Parathyroid adenoma (tissue), 2 donors: ENCODE data around the gene GLCE.

Experiments used
- H2AFZ ChIP-seq: fragments of 300-600 bp; sonication (generic); one replicate; pipeline ENCODE4 v1.7.0; 2017; ENCODE audit warnings: antibody characterized with exemption, mild to moderate bottlenecking
- H3K27ac ChIP-seq: fragments of 300-600 bp; sonication (generic); one replicate; pipeline ENCODE4 v1.7.0; 2017
- H3K27me3 ChIP-seq: fragments of 300-600 bp; sonication (generic); one replicate; pipeline ENCODE4 v1.7.0; 2017; ENCODE audit warnings: low read length; ENCODE audit not compliant: control insufficient read depth, insufficient read depth
- H3K36me3 ChIP-seq: fragments of 300-600 bp; sonication (generic); one replicate; pipeline ENCODE4 v1.7.0; 2017; ENCODE audit warnings: low read length; ENCODE audit not compliant: control insufficient read depth, insufficient read depth
- H3K4me1 ChIP-seq: fragments of 300-600 bp; sonication (generic); one replicate; pipeline ENCODE4 v1.7.0; 2017; ENCODE audit warnings: control low read depth
- H3K4me2 ChIP-seq: fragments of 300-600 bp; sonication (generic); one replicate; pipeline ENCODE4 v1.7.0; 2017; ENCODE audit warnings: low read length
- H3K4me3 ChIP-seq: fragments of 300-600 bp; sonication (generic); one replicate; pipeline ENCODE4 v1.7.0; 2017; ENCODE audit warnings: low read depth, low read length
- H3K79me2 ChIP-seq: fragments of 300-600 bp; sonication (generic); one replicate; pipeline ENCODE4 v1.7.0; 2017; ENCODE audit warnings: control low read depth
- H3K9ac ChIP-seq: fragments of 300-600 bp; sonication (generic); one replicate; pipeline ENCODE4 v1.7.0; 2017; ENCODE audit warnings: mild to moderate bottlenecking
- H3K9me3 ChIP-seq: fragments of 300-600 bp; sonication (generic); one replicate; pipeline ENCODE4 v1.7.0; 2017; ENCODE audit warnings: low read length; ENCODE audit not compliant: control insufficient read depth
- CTCF ChIP-seq: fragments of 300-600 bp; sonication (generic); IDR thresholded peaks from one replicate; pipeline ENCODE4 v1.7.0; 2017; ENCODE audit warnings: antibody characterized with exemption, mild to moderate bottlenecking
- donor health status: primary hyperparathyroidism.

GLCE gene

GRCh38 chr15:69318033-69318432 lies 157.6 kb downstream of the GLCE start:
- no peak overlapping the region for H3K9ac ChIP-seq
- H3K27me3 ChIP-seq: no peaks in the 10 kb centered on the region
- H3K4me1 ChIP-seq: peaks cover 25% of the 10 kb centered on the region
- no peaks in the 10 kb centered on the region for H3K9me3 ChIP-seq
- H3K4me2 ChIP-seq: no peak overlapping the region
- H3K27ac ChIP-seq: peak overlapping the region; percentile 69
- no peaks in the 10 kb centered on the region for H3K36me3 ChIP-seq
- H3K79me2 ChIP-seq: peaks cover 27% of the 10 kb centered on the region
- no peak for TF ChIP-seq CTCF
- H3K4me3 ChIP-seq: no peak overlapping the region
- no peak overlapping the region for H2AFZ ChIP-seq

- H3K4me2 ChIP-seq: peak overlapping the region; percentile 57
- no peak overlapping the region for H2AFZ ChIP-seq
- no peaks in the 10 kb centered on the region for H3K9me3 ChIP-seq
- no peak overlapping the region for H3K9ac ChIP-seq
- peaks cover 22% of the 10 kb centered on the region for H3K79me2 ChIP-seq
- H3K27ac ChIP-seq: peak overlapping the region; percentile 89
- H3K36me3 ChIP-seq: no peaks in the 10 kb centered on the region
- H3K4me3 ChIP-seq: peak overlapping the region; percentile 2
- H3K27me3 ChIP-seq: no peaks in the 10 kb centered on the region
- peaks cover 22% of the 10 kb centered on the region for H3K4me1 ChIP-seq
- TF ChIP-seq CTCF: no peak
These were observed 159.2 kb downstream of the GLCE start for GRCh38 chr15:69319384-69320375.

- TF ChIP-seq CTCF: no peak
- no peaks in the 10 kb centered on the region for H3K27me3 ChIP-seq
- no peak overlapping the region for H2AFZ ChIP-seq
- H3K4me2 ChIP-seq: peak overlapping the region; percentile 36
- peaks cover 25% of the 10 kb centered on the region for H3K4me1 ChIP-seq
- H3K9ac ChIP-seq: no peak overlapping the region
- H3K79me2 ChIP-seq: peaks cover 20% of the 10 kb centered on the region
- H3K4me3 ChIP-seq: no peak overlapping the region
- no peaks in the 10 kb centered on the region for H3K36me3 ChIP-seq
- no peaks in the 10 kb centered on the region for H3K9me3 ChIP-seq
- peak overlapping the region; percentile 89 for H3K27ac ChIP-seq
These were observed 160.6 kb downstream of the GLCE start for GRCh38 chr15:69320977-69321554.
